ENCODE results near the gene SOCS2. TPM values are rescaled to one million over a fixed set of nuclear protein-coding genes. Genes with fewer than 3 reads are reported as not detected.

Gene SOCS2
- polyA plus RNA-seq, 1 experiment = 87.5 TPM

- CTCF ChIA-PET = interaction anchor here (3.8 to 9.9 kb wide), 2 partner anchors 196 to 530 kb away, joined by 21 to 102 read pairs; no protein-coding TSS in a partner anchor
- peak; percentile 58 for TF ChIP-seq CTCF (IDR thresholded peaks at IDR 0.05; ENCODE audit: insufficient read depth, low read depth, low read length)
- Histone ChIP-seq H3K27me3 (ENCODE audit: control insufficient read depth, insufficient read depth, low read length) (no peaks in the 10 kb centered on the region), H3K4me3 (ENCODE audit: low read depth, low read length) (peak overlapping the region; percentile 93), H3K36me3 (ENCODE audit: control insufficient read depth, insufficient read depth, low read length) (peaks cover 4% of the 10 kb centered on the region; the same call in 1 of the 2 replicates)
- DNase-seq (ENCODE audit: low read depth) = no peak
- POLR2A ChIA-PET = no interaction called here
These were observed 1.0 kb upstream of the SOCS2 start for GRCh38 chr12:93571365-93571924.

- CTCF ChIA-PET = interaction anchor here (0.5 to 9.9 kb wide), 8 partner anchors 8 to 529 kb away, joined by 3 to 102 read pairs (median 4); no protein-coding TSS in a partner anchor
These were observed 457 bp downstream of the SOCS2 start for GRCh38 chr12:93572712-93573551.

GRCh38 chr12:93573552-93574223 lies 1.2 kb downstream of the SOCS2 start:
- POLR2A ChIA-PET = interaction anchor here (0.7 kb wide), 2 partner anchors 65 to 280 kb away, joined by 11 to 16 read pairs; no protein-coding TSS in a partner anchor
- no peak for DNase-seq (ENCODE audit: low read depth)
- CTCF ChIA-PET = interaction anchor here (0.9 to 9.9 kb wide), 4 partner anchors 11 to 528 kb away, joined by 3 to 102 read pairs (median 5); no protein-coding TSS in a partner anchor

More at GRCh38 chr12:93572712-93573551, 457 bp downstream of the SOCS2 start:
- Histone ChIP-seq H3K27me3 (ENCODE audit: control insufficient read depth, insufficient read depth, low read length) (no peaks in the 10 kb centered on the region), H3K4me3 (ENCODE audit: low read depth, low read length) (peak overlapping the region; percentile 93), H3K36me3 (ENCODE audit: control insufficient read depth, insufficient read depth, low read length) (peaks cover 5% of the 10 kb centered on the region; the same call in 1 of the 2 replicates)
- TF ChIP-seq CTCF (IDR thresholded peaks at IDR 0.05; ENCODE audit: insufficient read depth, low read depth, low read length) = no peak
- POLR2A ChIA-PET = no interaction called here
- no peak for DNase-seq (ENCODE audit: low read depth)

GRCh38 chr12:93577222-93577621 lies 4.7 kb downstream of the SOCS2 start:
- Histone ChIP-seq H3K4me3 (ENCODE audit: low read depth, low read length) (no peak overlapping the region), H3K36me3 (ENCODE audit: control insufficient read depth, insufficient read depth, low read length) (peaks cover 5% of the 10 kb centered on the region; the same call in 1 of the 2 replicates), H3K27me3 (ENCODE audit: control insufficient read depth, insufficient read depth, low read length) (no peaks in the 10 kb centered on the region)
- no peak for TF ChIP-seq CTCF (IDR thresholded peaks at IDR 0.05; ENCODE audit: insufficient read depth, low read depth, low read length)
- POLR2A ChIA-PET = interaction anchor here (0.6 kb wide), 1 partner anchor 122 kb away, joined by 3 read pairs; no protein-coding TSS in a partner anchor
- no peak for DNase-seq (ENCODE audit: low read depth)
- CTCF ChIA-PET = interaction anchor here (1.4 kb wide), 2 partner anchors 8 to 10 kb away, joined by 3 to 4 read pairs; no protein-coding TSS in a partner anchor

More at GRCh38 chr12:93573552-93574223, 1.2 kb downstream of the SOCS2 start:
- no peak for TF ChIP-seq CTCF (IDR thresholded peaks at IDR 0.05; ENCODE audit: insufficient read depth, low read depth, low read length)
- H3K4me3 ChIP-seq (ENCODE audit: low read depth, low read length) = peak overlapping the region; percentile 93
- peaks cover 5% of the 10 kb centered on the region; the same call in 1 of the 2 replicates for H3K36me3 ChIP-seq (ENCODE audit: control insufficient read depth, insufficient read depth, low read length)
- no peaks in the 10 kb centered on the region for H3K27me3 ChIP-seq (ENCODE audit: control insufficient read depth, insufficient read depth, low read length)
